Stimulated activated CD8-positive, alpha-beta memory T cell treated with anti-CD3 and anti-CD28 coated beads, Interleukin-15, amount 100 ng/mL, for 4 hours (primary cell): ENCODE data around the gene ENGASE.
"Not testable (repeated sequence)": the region's sequence is repeated elsewhere in the genome, so short reads cannot be mapped to it uniquely, and the experiment has no call there.

Source experiments
- DNase-seq, 2 donors: peaks; one replicate each; pipeline ENCODE4 v3.0.0-alpha.2; 2020; ENCODE audit warnings: low read depth in 2 of 2

Gene ENGASE, protein sequence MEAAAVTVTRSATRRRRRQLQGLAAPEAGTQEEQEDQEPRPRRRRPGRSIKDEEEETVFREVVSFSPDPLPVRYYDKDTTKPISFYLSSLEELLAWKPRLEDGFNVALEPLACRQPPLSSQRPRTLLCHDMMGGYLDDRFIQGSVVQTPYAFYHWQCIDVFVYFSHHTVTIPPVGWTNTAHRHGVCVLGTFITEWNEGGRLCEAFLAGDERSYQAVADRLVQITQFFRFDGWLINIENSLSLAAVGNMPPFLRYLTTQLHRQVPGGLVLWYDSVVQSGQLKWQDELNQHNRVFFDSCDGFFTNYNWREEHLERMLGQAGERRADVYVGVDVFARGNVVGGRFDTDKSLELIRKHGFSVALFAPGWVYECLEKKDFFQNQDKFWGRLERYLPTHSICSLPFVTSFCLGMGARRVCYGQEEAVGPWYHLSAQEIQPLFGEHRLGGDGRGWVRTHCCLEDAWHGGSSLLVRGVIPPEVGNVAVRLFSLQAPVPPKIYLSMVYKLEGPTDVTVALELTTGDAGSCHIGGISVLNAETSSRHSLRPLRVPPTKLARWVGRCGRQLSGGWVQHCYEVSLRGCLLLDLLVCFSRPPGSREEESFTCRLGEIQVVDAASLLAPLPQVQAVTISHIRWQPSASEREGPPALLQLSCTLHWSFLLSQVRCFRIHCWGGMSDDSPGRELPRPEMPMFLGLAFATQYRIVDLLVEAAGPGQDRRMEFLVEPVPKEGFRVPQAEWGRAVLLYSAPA

GRCh38 chr17:79074649-79075445, at the start of gene ENGASE:
TSS of gene ENGASE (plus strand) at chr17:79074824. CDS start at chr17:79074945, 121 bp downstream.
- peak; percentile 71 to 82 for DNase-seq

GRCh38 chr17:79024901-79025737, 49.5 kb upstream of the ENGASE start:
- no peak for DNase-seq

DNA sequence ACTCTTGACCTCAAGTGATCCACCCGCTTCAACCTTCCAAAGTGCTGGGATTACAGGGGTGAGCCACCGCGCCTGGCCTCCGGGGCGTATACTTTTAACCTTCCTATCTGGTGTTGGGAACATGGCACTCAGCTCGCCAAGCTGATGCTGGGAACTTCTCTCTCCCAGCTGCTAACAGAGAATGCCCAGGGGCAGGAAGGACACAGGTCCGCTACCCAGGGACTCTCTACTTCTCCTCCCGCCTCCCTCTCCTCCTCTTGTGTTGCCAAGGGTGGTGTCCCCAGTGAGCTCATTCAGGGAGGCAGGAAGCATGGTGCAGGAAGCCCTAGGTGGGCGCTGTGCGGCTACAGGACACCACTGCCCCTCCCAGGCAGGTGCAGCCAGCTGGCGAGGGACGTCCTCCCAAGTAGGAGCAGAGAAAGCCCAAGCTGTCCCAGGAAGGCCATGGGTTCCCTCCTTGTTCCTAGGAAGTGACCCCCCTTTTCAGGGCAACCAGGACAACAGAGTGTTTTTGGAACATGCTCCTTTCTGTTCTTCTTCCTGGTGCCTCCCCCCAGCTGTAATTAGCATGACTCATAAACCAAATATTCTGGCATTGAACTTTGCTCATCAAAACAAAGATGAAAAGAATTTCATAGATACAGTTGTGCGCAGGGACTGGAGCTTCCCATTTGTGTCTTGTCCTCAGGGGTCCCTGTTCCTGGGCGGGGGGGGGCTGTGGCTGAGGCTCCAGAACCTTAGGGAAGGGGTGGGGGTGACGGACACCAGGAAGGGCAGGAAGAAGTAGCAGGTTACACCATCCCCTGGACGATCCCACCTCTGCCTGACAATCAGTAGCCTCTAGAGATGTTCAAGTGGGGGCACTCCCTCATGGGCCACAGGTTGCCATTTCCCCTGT, 48.0 kb upstream of the ENGASE start:
- no peak for DNase-seq

GRCh38 chr17:79027274-79027924, 47.2 kb upstream of the ENGASE start:
- no peak for DNase-seq

GRCh38 chr17:79027925-79028491, 46.6 kb upstream of the ENGASE start:
- DNase-seq = no peak

DNA sequence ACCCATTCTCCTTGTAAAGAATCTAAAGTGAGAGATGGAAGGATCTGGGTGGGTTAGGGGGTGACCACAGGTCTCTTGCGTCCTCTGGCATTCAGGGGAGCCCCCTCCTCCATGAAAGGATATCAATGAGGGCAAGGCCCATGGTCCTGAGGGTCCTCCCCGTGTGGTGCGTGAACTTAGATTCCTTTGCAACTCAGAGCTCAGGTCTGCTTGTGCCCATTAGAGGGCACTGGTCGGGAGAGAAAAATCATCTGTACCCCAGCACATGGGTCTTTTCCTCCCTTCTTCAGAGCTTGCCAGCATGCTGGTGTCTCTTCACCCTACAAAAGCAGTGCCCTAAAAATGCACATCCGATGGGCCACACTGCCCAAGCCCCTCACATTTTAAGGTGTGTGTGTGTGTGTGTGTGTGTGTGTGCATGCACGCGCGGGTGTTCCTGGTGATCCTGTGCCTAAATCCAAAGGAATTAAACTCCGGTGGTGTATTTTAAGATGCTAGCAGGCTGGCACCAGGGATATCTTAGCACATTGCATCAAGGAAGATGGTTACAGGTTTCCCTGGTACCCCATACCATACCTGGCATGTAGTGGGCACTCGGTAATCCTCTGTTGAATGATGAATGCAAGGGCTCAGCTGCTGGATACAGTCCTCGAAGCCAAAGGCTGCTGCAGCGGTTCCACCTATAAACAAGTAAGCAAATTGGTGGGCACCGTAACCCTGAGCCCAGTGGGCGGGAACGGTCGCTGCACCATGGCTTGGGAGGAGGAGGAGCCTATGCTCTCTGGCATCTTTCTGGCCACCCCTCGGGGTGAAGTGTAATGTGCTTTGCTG, 45.9 kb upstream of the ENGASE start:
- no peak for DNase-seq

GRCh38 chr17:79029327-79030009, 45.2 kb upstream of the ENGASE start:
- DNase-seq = no peak

- DNase-seq = not testable (repeated sequence)
Observed at GRCh38 chr17:79030636-79031035, 44.0 kb upstream of the ENGASE start.

GRCh38 chr17:79031996-79032875, 42.4 kb upstream of the ENGASE start:
- DNase-seq = no peak

DNA sequence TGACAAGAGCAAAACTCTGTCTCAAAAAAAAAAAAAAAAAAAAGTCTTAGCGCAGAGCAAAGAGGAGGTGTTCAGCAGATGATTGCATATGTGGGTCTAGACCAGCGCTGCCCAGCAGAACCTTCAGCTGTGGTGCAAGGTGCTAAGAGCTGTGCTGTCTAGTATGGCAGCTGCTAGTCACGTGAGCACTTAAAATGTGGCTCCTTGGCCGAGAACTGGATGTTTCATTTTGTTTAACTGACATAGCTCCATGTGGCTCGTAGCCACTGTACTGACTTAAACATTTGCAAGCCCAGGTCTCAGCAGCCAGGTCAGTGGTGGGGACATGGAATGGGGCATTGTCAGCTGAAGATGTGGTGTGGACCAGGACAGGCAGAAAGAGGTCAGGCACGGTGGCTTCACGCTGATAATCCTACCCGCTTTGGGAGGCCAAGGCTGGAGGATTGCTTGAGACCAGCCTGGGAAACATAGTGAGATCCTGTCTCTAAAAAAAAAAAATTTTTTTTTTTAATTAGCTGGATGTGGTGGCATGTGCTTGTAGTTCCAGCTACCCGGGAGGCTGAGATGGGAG, 41.5 kb upstream of the ENGASE start:
- no peak for DNase-seq

- no peak for DNase-seq
Observed at GRCh38 chr17:79033741-79034501, 40.7 kb upstream of the ENGASE start.

DNA sequence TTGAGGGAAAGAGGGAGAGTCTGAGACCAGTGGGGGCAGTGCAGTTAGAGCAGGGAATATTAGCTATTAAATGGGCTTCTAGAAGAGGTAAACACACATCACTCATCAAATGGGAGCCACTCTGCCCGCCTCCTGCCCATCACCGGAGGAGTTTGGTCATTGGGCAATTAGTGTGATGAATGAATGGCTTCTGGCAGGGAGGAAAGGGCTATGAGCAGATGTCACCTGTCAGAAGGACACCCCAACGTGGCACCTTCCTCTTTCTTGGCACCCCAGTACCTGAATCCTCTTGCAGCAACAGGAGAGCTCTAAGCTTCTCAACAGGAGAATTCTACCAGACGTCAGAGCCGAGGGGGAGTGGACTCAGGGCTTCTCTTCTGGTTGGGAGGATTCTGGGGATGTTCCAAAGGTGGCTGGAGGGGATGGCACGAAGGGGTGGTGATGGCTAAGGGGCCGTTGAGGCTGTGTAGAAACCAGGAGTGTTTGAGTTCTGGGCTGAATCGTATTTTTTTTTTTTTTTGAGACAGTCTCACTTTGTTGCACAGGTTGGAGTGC, 39.6 kb upstream of the ENGASE start:
- DNase-seq = no peak

DNA sequence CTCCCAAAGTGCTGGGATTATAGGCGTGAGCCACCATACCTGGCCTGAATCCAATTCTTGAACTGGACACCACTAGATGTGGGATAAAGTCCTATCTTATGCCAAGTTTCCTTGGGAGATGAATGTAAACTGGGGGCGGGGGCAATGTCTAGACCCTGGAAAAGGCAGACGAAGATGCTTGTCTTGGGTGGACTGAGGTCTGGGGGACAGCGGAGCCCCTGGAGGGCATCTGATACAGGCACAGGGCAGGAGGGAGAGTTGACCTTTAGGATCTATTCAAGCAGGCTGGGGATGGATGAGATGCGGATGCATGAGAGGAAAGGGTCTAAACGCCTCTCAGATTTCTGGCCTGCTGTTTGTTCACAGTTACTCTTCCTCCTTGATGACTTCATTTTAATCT, 38.9 kb upstream of the ENGASE start:
- no peak for DNase-seq

GRCh38 chr17:79036181-79036580, 38.4 kb upstream of the ENGASE start:
- no peak for DNase-seq

- DNase-seq = no peak
Observed at GRCh38 chr17:79036596-79036995, 38.0 kb upstream of the ENGASE start.
